Measurements from ENCODE around the gene KCNJ6. TPM values are rescaled to one million over a fixed set of nuclear protein-coding genes. Genes with fewer than 3 reads are reported as not detected.

The KCNJ6 gene
- total and polyA plus RNA-seq, 3 donors from 2014 or later = 0.24 to 0.25 (median 0.25) TPM

GRCh38 chr21:37908691-37909090 lies 7.6 kb downstream of the KCNJ6 start:
- Histone ChIP-seq H3K36me3 (ENCODE audit: low read depth, missing control alignments) (no peaks in the 10 kb centered on the region), H3K27me3 (no peaks in the 10 kb centered on the region)
- intact Hi-C loops (cut with DNase I; ENCODE audit: low total_unique reads) = no loop called here

GRCh38 chr21:37907076-37907475 lies 9.2 kb downstream of the KCNJ6 start:
- no peak overlapping the region for H3K4me3 ChIP-seq
- no peak overlapping the region for H3K27ac ChIP-seq
- no peaks in the 10 kb centered on the region for H3K9me3 ChIP-seq
- no peaks in the 10 kb centered on the region for H3K36me3 ChIP-seq (ENCODE audit: low read depth, missing control alignments)
- H3K4me1 ChIP-seq = no peaks in the 10 kb centered on the region
- WGBS, 2 donors = 69 to 74% methylated on average over 4 of the region's 4 CpGs
- TF ChIP-seq CTCF (IDR thresholded peaks at IDR 0.05) (no peak), POLR2A (IDR thresholded peaks at IDR 0.05) (no peak)
- no peak for DNase-seq
- intact Hi-C loops (cut with DNase I; ENCODE audit: low total_unique reads) = no loop called here
- no peaks in the 10 kb centered on the region for H3K27me3 ChIP-seq

More at GRCh38 chr21:37908691-37909090, 7.6 kb downstream of the KCNJ6 start:
- 82 to 98% methylated on average over 2 of the region's 2 CpGs for WGBS, 2 donors
- Histone ChIP-seq H3K4me1 (no peaks in the 10 kb centered on the region), H3K9me3 (no peaks in the 10 kb centered on the region), H3K4me3 (no peak overlapping the region), H3K27ac (no peak overlapping the region)
- TF ChIP-seq POLR2A (IDR thresholded peaks at IDR 0.05) (no peak), CTCF (IDR thresholded peaks at IDR 0.05) (no peak)
- no peak for DNase-seq

- Histone ChIP-seq H3K4me1 (no peaks in the 10 kb centered on the region), H3K9me3 (no peaks in the 10 kb centered on the region)
Measured at GRCh38 chr21:37905291-37905690, 11.0 kb downstream of the KCNJ6 start.

GRCh38 chr21:37904856-37905255 lies 11.4 kb downstream of the KCNJ6 start:
- intact Hi-C loops (cut with DNase I; ENCODE audit: low total_unique reads) = no loop called here
- Histone ChIP-seq H3K9me3 (no peaks in the 10 kb centered on the region), H3K36me3 (ENCODE audit: low read depth, missing control alignments) (no peaks in the 10 kb centered on the region), H3K27ac (no peak overlapping the region), H3K4me1 (no peaks in the 10 kb centered on the region), H3K27me3 (no peaks in the 10 kb centered on the region), H3K4me3 (no peak overlapping the region)
- TF ChIP-seq POLR2A (IDR thresholded peaks at IDR 0.05) = no peak
- TF ChIP-seq CTCF (IDR thresholded peaks at IDR 0.05) = no peak
- DNase-seq = no peak
- 45 to 70% methylated on average over 4 of the region's 4 CpGs for WGBS, 2 donors

More at GRCh38 chr21:37905291-37905690, 11.0 kb downstream of the KCNJ6 start:
- intact Hi-C loops (cut with DNase I; ENCODE audit: low total_unique reads) = no loop called here
- H3K27me3 ChIP-seq = no peaks in the 10 kb centered on the region
- H3K36me3 ChIP-seq (ENCODE audit: low read depth, missing control alignments) = no peaks in the 10 kb centered on the region
- WGBS, 2 donors = 90 to 93% methylated on average over 5 of the region's 5 CpGs
- no peak overlapping the region for H3K27ac ChIP-seq
- no peak for DNase-seq
- TF ChIP-seq POLR2A (IDR thresholded peaks at IDR 0.05) (no peak), CTCF (IDR thresholded peaks at IDR 0.05) (no peak)
- H3K4me3 ChIP-seq = no peak overlapping the region

- Histone ChIP-seq H3K36me3 (ENCODE audit: low read depth, missing control alignments) (no peaks in the 10 kb centered on the region), H3K4me3 (no peak overlapping the region), H3K27ac (no peak overlapping the region), H3K9me3 (no peaks in the 10 kb centered on the region), H3K4me1 (no peaks in the 10 kb centered on the region), H3K27me3 (no peaks in the 10 kb centered on the region)
- DNase-seq = no peak
- no peak for TF ChIP-seq POLR2A (IDR thresholded peaks at IDR 0.05)
- no peak for TF ChIP-seq CTCF (IDR thresholded peaks at IDR 0.05)
- intact Hi-C loops (cut with DNase I; ENCODE audit: low total_unique reads) = no loop called here
- 84 to 87% methylated on average over 2 of the region's 2 CpGs for WGBS, 2 donors
Measured at GRCh38 chr21:37903396-37903795, 12.9 kb downstream of the KCNJ6 start.

Measured in testis (tissue), 3 donors.